ENCODE results near the gene TBC1D4.

Gene TBC1D4

GRCh38 chr13:75417656-75418055, 64.3 kb downstream of the TBC1D4 start:
- no peak for DNase-seq (ENCODE audit: low read depth in 2 of 2)

GRCh38 chr13:75417012-75417384, 65.0 kb downstream of the TBC1D4 start:
- DNase-seq (ENCODE audit: low read depth in 2 of 2): no peak

DNA sequence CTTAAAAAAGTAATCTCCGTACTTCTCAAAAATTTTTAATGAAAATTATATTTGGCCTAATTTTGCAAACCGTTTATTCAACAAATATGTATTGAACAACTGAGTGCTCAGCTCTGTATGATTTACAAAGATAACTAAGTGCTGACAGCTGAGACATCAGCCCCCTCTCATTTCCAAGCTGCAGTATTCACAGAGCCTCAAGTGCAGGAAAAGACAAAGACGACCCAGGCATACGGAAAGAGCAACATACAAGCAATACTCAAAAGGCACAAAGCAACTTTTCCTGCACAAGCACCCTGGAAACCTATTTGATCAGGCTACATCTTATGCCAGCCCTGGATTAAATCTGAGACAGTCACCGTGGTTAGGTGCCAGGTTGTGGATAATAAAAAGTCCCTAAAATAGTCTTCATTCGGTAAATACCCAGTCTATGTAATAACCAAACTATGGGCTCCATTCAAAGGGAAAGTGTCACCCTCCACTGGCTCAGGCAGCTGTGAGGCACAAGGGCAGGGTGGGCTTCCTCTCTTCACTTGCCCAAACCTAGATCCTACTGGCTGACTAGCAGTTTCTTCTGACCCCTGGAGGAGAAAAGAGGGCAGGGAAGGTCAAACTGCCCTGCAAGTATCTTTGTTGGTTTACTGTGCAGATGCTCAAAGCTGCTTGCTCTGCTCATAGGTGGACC, 65.5 kb downstream of the TBC1D4 start:
- no peak for DNase-seq (ENCODE audit: low read depth in 2 of 2)

DNA sequence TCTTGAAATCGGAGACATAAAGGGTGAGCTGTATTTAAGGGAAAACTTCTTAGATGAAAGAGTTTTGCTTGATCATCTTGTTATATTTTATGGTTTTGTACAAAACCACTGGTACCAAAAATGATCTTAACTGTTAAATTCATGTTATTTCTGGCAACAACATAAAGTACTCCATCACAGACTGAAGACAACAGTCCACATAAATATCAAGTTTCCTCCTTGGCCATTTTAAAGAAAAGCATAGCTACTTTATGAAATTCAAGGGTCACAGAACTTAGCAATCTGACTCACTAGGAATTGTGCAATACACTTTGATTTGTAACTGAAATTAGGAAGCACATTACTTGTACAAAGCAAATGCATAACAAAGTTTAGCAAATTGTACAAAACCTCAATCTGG, 66.3 kb downstream of the TBC1D4 start:
- DNase-seq (ENCODE audit: low read depth in 2 of 2): no peak

DNA sequence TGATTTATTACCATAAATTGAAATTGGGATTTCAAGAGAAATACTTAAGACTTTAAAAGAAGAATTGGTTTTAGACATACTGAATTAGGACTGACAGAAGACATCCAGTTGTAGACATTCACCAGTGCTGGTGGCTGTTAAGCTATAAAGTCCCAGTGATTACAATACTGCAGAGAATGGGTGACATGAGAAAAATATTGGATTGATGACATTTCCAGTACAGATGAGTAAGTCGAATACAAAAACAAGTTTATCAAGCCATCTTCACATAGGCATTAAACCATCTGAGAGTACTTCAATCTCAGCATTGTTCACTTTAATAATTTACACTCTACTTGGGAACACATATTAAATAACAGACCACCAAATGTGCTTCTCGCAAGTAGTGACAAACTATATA, 66.8 kb downstream of the TBC1D4 start:
- DNase-seq (ENCODE audit: low read depth in 2 of 2): no peak

DNA sequence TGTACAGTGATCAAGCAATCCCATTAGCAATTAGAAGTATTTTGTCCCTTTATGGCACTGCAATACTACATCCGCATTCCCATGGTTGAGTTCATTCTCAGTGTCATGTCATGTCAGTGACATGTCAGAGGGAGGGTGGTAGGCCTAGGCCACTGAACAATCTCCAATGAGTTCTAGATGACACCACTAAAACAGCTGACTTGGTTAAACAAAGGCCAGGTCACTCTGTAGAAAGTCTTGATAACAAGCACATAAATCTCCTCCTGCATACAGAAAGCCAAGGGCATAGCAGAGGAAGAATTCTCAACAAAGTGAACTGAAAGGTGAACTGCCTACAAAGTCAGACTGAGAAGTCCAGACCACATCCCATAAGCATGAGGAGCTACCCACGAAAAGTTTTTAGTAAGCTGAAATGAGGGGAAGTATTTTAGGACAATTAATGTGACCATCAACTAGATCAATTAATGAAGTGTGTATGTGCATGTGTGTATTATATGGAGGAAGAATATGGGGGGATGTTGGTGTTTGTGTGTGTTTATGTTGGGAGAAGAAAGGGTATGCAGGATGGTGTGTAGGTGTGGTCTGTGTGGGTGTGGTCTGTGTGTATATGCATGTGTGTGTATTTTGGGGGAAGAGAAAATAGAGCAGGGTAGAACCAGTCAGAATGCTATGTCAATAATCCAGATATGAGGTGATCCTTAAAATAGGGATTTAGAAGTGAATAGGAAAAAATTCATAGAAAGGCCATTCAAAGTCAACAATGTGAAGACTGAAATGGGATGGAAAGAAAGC, 67.7 kb downstream of the TBC1D4 start:
- DNase-seq (ENCODE audit: low read depth in 2 of 2): no peak

- no peak for DNase-seq (ENCODE audit: low read depth in 2 of 2)
These were observed 69.9 kb downstream of the TBC1D4 start for GRCh38 chr13:75411924-75412537.

- no peak for DNase-seq (ENCODE audit: low read depth in 2 of 2)
These were observed 71.8 kb downstream of the TBC1D4 start for GRCh38 chr13:75410207-75410606.

DNA sequence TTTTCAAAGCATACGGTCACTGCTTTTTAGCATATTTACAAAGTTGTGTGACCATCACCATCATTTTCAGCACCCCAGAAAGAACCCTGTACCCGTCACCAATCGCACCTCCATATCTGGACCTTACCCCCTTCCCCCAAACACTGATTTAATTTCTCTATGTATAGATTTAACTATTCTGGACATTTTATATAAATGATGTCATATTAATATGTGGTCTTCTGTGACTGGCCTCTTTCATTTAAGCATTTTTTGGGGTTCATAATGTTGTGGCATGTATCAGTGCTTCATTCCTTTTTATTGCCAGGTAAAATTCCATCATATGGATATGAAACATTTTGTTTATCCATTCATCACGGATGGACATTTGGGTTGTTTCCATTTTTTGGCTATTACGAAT, 74.0 kb downstream of the TBC1D4 start:
- DNase-seq (ENCODE audit: low read depth in 2 of 2): no peak

DNA sequence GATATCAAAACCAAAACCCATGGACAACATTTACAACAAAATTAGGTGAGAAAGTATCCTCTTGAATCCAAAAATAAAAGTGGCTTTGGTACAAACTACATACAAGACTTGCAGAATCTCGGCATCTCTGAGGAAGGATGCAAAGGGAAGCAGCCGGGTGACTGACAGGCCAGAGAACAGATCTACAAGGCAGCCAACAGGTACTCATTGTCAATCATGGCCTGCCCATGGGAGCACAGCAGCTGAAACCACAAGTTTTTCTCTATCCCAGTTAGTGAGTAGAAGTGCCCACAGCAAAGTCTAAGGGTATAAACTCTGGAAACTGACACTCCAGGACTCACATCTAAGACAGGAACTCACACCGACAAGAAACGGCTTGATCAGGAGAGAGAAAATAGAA, 74.5 kb downstream of the TBC1D4 start:
- no peak for DNase-seq (ENCODE audit: low read depth in 2 of 2)

GRCh38 chr13:75405976-75406703, 75.8 kb downstream of the TBC1D4 start:
- no peak for DNase-seq (ENCODE audit: low read depth in 2 of 2)

GRCh38 chr13:75404726-75405125, 77.2 kb downstream of the TBC1D4 start:
- DNase-seq (ENCODE audit: low read depth in 2 of 2): no peak

GRCh38 chr13:75402787-75403186, 79.2 kb downstream of the TBC1D4 start:
- DNase-seq (ENCODE audit: low read depth in 2 of 2): no peak

DNA sequence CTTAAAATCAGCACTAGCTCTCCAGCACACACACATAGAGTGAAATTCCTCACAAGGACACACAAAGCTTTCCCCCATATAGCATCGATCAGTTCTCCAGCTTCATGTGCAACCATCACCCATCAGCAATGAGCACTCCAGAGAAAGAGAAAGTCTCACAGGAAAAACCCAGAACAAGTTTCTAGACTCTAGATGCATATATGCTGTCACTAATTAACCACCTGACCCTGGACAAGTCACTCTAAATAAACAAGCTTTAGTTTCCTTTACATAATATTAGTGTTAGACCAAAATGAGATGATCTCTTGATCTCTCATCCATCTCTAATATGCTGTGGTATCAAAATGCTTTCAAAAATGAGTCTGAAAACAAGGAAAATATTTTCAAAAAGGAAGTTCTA, 81.2 kb downstream of the TBC1D4 start:
- no peak for DNase-seq (ENCODE audit: low read depth in 2 of 2)

GRCh38 chr13:75399879-75400217, 82.1 kb downstream of the TBC1D4 start:
- no peak for DNase-seq (ENCODE audit: low read depth in 2 of 2)

DNA sequence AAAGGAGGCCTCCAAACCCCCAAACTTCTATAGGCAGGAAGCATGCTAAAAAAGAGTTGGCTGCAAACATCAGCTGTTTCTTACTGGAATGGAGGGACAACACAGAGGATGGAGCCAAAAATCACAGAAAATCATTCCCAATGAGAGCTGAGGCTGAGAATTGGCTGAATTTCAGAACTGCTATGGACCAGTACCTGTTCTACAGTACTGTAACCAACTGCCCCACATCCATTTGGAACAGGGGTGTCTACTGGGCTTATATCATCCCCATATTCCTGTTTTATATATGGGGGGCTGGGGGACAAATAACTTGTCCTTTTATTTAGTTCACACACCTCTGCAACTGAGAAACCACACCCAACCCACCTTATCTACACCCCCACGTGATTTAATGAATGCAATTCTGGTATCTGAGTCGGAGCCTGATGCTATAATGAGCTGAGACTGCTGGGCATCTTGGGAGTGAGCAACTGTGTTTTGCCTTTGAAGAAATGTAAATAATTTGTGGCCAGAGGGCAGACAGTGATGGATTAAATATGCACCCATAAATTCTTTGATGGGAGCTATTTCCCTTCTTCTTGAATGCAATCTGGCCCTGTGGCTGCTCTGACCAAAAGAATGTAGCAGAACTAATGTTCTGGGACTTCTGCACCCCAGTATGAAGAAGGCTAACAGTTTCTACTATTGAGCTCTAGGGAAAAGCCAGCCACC, 82.6 kb downstream of the TBC1D4 start:
- DNase-seq (ENCODE audit: low read depth in 2 of 2): no peak

GRCh38 chr13:75398072-75398471, 83.9 kb downstream of the TBC1D4 start:
- no peak for DNase-seq (ENCODE audit: low read depth in 2 of 2)

- no peak for DNase-seq (ENCODE audit: low read depth in 2 of 2)
These were observed 86.1 kb downstream of the TBC1D4 start for GRCh38 chr13:75395901-75396300.

DNA sequence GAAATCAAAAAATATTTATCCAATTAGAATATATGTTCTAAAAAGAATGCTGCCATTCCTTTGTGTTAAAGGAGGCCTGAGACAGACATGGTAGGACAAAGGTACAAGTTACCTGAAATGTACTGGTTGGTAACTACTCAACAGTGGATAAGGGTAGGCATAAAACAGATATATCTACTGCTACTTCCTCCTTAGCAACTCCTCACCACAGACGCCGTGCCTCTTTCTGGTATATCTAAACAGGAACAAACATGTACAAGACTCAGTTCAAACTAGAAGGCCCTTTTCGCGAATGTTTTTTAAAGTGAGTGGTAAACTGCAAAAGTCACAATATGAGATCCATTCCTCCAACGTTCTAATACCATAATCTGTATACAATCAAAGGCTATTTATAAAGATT, 86.9 kb downstream of the TBC1D4 start:
- no peak for DNase-seq (ENCODE audit: low read depth in 2 of 2)

DNA sequence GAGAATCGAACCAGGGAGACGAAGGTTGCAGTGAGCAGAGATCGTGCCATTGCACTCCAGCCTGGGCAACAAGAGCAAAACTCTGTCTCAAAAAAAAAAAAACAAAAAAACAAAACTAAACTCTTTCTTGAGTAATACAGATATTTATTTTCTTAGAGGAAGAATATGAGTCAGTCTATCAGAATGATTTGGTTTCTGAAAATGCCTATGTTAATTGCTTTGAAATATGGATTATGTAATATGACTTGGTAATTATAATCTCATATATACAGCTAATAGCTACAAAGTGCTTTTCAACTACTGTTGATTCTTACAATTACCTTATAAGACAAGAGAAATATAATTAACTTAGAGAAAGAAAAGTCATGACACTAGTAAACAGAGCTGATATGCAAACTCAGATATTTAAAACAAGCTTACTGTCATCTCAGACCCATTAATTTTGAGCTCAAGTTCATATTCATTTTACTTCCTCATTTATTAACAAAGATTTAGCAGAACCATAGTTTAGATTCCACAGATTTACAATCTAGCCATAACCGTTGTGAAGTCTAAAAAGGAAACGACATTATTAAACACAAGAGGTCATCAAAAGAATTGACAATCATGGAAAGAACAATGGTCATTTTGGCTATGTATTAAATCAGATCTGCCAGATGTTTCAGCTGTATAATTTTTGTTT, 88.0 kb downstream of the TBC1D4 start:
- DNase-seq (ENCODE audit: low read depth in 2 of 2): no peak

- no peak for DNase-seq (ENCODE audit: low read depth in 2 of 2)
These were observed 90.4 kb downstream of the TBC1D4 start for GRCh38 chr13:75391432-75392100.

All from stimulated activated CD4-positive, alpha-beta T cell treated with anti-CD3 and anti-CD28 coated beads, Interleukin-4, amount 100 ng/mL, for 48 hours (primary cell).